Central memory CD8-positive, alpha-beta T cell (primary cell): ENCODE results near the gene PNLDC1.
"Not testable (repeated sequence)": the region's sequence is repeated elsewhere in the genome, so short reads cannot be mapped to it uniquely, and the experiment has no call there.

Experiments
- ATAC-seq: fragments of 150-1000 bp; cut with Tn5 transposase; replicated peaks from 2 replicates; pipeline ENCODE4 v1.10.0; 2022; ENCODE audit warnings: mild to moderate bottlenecking, moderate FRiP score, moderate number of reproducible peaks; ENCODE audit not compliant: poor library complexity, severe bottlenecking; ENCODE audit errors: extremely low read depth
- DNase-seq, 2 donors: peaks; one replicate each; pipeline ENCODE4 v3.0.0; 2021; ENCODE audit warnings: low spot score in 2 of 2
- H3K27ac Mint-ChIP-seq: one replicate; pipeline ENCODE4 v1.8.0; 2022; ENCODE audit warnings: low read depth, mild to moderate bottlenecking, moderate library complexity, mixed read lengths
- H3K27me3 Mint-ChIP-seq: one replicate; pipeline ENCODE4 v1.8.0; 2022; ENCODE audit warnings: mixed read lengths
- H3K36me3 Mint-ChIP-seq: one replicate; pipeline ENCODE4 v1.8.0; 2022; ENCODE audit warnings: mild to moderate bottlenecking, moderate library complexity, mixed read lengths; ENCODE audit not compliant: insufficient read depth
- H3K4me1 Mint-ChIP-seq: one replicate; pipeline ENCODE4 v1.8.0; 2022; ENCODE audit warnings: mixed read lengths
- H3K4me3 Mint-ChIP-seq: one replicate; pipeline ENCODE4 v1.8.0; 2022; ENCODE audit warnings: mild to moderate bottlenecking, moderate library complexity, mixed read lengths
- H3K9me3 Mint-ChIP-seq: one replicate; pipeline ENCODE4 v1.8.0; 2022; ENCODE audit warnings: mixed read lengths

The PNLDC1 gene

GRCh38 chr6:159790149-159790955, 9.7 kb upstream of the PNLDC1 start, which contains the start of gene MRPL18:
MRPL18 (plus strand) TSS chr6:159790467; CDS start chr6:159790588, 121 bp downstream.
- peaks cover 64% of the 10 kb centered on the region for H3K36me3 Mint-ChIP-seq

DNA sequence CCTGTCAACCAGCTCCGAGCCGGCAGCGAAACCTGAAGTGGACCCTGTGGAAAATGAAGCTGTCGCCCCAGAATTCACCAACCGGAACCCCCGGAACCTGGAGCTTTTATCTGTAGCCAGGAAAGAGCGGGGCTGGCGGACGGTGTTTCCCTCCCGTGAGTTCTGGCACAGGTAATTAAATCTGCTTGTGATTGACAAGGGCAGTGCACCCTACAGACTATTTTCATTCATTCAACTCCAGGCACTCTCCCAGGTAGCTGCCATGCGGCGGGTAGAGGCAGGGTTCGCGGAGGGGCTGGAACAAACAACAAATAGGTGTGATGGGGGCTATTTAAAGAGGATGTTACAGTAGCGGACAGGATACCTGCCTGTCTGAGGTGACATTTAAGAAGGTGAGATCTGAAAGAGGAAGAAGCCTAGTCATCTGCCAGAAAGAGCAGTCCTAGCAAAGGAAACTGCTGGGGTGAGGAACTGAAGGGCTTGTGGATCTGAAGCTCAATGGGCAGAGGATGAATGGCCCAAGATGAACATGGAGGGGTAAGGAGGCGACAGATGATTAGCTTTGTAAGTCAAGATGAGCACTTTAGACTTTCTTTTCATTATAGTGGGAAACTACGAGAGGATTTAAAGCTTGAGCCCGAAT, 9.0 kb upstream of the PNLDC1 start:
- Mint-ChIP-seq H3K9me3 (no peaks in the 10 kb centered on the region), H3K27ac (peak overlapping the region; percentile 94), H3K4me1 (peaks cover 57% of the 10 kb centered on the region), H3K36me3 (peaks cover 61% of the 10 kb centered on the region), H3K4me3 (peak overlapping the region; percentile 95), H3K27me3 (no peaks in the 10 kb centered on the region)
- DNase-seq (no peak), ATAC-seq (no peak)

More at GRCh38 chr6:159790149-159790955, 9.7 kb upstream of the PNLDC1 start, which contains the start of gene MRPL18:
- Mint-ChIP-seq H3K27me3 (no peaks in the 10 kb centered on the region), H3K9me3 (no peaks in the 10 kb centered on the region), H3K27ac (peak within 1 kb of the TSS; percentile 94), H3K4me1 (peaks cover 56% of the 10 kb centered on the region), H3K4me3 (peak within 1 kb of the TSS; percentile 95)
- ATAC-seq (peak; percentile 89), DNase-seq (peak; percentile 65 to 74)

DNA sequence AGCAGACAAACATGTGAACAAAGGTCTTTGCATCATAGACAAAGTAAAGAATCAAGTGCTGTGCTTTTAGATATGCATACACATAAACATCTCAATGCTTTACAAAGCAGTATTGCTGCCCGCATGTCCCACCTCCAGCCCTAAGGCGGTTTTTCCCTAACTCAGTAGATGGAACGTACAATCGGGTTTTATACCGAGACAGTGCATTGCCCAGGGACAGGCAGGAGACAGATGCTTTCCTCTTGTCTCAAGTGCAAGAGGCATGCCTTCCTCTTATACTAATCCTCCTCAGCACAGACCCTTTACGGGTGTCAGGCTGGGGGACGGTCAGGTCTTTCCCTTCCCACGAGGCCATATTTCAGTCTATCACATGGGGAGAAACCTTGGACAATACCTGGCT, 5.1 kb upstream of the PNLDC1 start:
- H3K27me3 Mint-ChIP-seq, H3K4me3 Mint-ChIP-seq, ATAC-seq, H3K27ac Mint-ChIP-seq, H3K9me3 Mint-ChIP-seq, DNase-seq: not testable (repeated sequence)
- Mint-ChIP-seq H3K36me3 (peaks cover 62% of the 10 kb centered on the region), H3K4me1 (peaks cover 44% of the 10 kb centered on the region)

- no peak for ATAC-seq
- Mint-ChIP-seq H3K9me3 (no peaks in the 10 kb centered on the region), H3K4me1 (peaks cover 23% of the 10 kb centered on the region), H3K27me3 (no peaks in the 10 kb centered on the region), H3K36me3 (peaks cover 45% of the 10 kb centered on the region), H3K4me3 (no peak overlapping the region), H3K27ac (no peak overlapping the region)
- DNase-seq: no peak
Observed at GRCh38 chr6:159797554-159797953, 2.5 kb upstream of the PNLDC1 start.

- Mint-ChIP-seq H3K36me3 (peaks cover 25% of the 10 kb centered on the region), H3K4me3 (no peak overlapping the region), H3K9me3 (no peaks in the 10 kb centered on the region), H3K4me1 (peaks cover 5% of the 10 kb centered on the region), H3K27ac (no peak overlapping the region), H3K27me3 (no peaks in the 10 kb centered on the region)
- no peak for ATAC-seq
- DNase-seq: no peak
Observed at GRCh38 chr6:159801935-159802334, 1.9 kb downstream of the PNLDC1 start.

- ATAC-seq (no peak), DNase-seq (no peak)
- no peaks in the 10 kb centered on the region for H3K9me3 Mint-ChIP-seq
- H3K36me3 Mint-ChIP-seq: peaks cover 2% of the 10 kb centered on the region
- no peak overlapping the region for H3K27ac Mint-ChIP-seq
- no peaks in the 10 kb centered on the region for H3K27me3 Mint-ChIP-seq
- H3K4me1 Mint-ChIP-seq: peaks cover 2% of the 10 kb centered on the region
- no peak overlapping the region for H3K4me3 Mint-ChIP-seq
Observed at GRCh38 chr6:159804504-159804903, 4.4 kb downstream of the PNLDC1 start.

- Mint-ChIP-seq H3K27me3 (no peaks in the 10 kb centered on the region), H3K4me1 (no peaks in the 10 kb centered on the region), H3K9me3 (no peaks in the 10 kb centered on the region), H3K27ac (no peak overlapping the region), H3K4me3 (no peak overlapping the region), H3K36me3 (no peaks in the 10 kb centered on the region)
- no peak for DNase-seq
- ATAC-seq: no peak
Observed at GRCh38 chr6:159805440-159806020, 5.5 kb downstream of the PNLDC1 start.

DNA sequence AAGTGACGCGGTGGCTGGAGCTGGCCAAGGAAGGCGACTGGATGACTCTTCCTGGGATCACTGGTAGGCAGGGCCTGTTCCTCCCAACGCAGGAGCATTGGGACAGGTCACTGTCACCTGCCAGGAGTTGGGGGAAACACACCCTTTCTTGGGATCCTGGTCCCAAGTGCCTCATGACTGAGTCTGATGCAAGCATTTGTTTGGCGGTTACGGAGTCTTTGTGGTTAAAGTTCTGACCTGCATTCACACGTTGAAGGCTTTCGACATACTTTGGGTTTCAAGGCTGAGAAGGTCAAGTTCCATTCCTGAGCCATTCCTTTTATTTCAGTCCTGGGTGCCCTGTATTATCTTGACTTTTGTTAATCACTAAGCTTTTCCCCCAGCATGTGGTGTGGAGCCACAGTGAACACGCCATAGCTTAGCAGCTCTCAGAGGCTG, 6.0 kb downstream of the PNLDC1 start:
- Mint-ChIP-seq H3K27ac (no peak overlapping the region), H3K27me3 (no peaks in the 10 kb centered on the region), H3K4me1 (no peaks in the 10 kb centered on the region), H3K36me3 (no peaks in the 10 kb centered on the region), H3K4me3 (no peak overlapping the region), H3K9me3 (no peaks in the 10 kb centered on the region)
- ATAC-seq (no peak), DNase-seq (no peak)

DNA sequence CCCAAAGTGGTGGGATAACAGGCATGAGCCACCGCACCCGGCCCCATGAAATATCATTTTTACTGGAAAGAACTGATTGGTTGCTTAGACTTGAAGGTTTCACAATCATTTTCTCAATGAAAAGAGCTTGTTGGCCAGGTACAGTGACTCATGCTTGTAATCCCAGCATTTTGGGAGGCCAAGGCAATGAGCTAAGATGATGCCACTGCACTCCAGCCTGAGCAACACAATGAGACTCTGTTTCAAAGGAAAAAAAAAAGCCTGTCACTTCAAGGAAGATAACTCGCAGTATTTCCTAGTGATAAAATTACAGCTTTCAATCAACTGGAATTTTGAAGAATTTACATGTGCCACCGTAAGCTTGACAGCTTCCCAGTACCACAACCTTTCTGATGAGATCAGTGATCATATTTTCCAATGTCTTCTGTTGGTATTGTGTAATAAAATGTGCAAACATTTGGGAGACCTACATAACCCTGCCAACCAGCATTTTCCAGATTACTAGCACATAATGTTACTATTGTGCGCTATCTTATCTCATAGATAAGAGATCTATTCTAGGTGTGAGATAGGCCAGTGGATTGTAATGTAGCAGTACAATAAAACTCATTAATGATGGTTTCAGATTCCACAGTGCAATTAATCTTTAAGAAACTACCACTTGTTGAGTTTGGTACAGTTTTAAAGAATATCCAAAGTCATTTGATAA, 7.2 kb downstream of the PNLDC1 start:
- ATAC-seq: no peak
- no peaks in the 10 kb centered on the region for H3K27me3 Mint-ChIP-seq

DNA sequence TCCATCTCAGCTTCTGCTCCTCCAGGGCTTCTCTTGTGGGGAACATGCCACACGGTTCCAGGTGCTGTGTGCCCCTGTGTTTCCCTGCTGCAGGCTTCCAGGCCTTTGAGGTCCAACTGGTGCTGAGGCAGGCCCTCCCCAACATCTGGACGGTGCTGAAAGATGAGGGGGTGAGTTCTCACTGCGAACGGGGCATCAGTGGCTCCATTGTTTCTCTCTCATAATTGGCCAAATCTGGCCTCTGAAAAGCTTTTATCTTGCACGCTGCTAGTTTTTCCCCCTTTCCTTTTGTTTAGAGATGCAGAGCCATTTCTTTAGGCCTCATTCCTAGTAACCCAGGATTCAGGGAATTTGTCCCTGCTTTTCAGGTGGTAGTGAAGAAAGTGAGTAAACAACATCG, 8.6 kb downstream of the PNLDC1 start:
- DNase-seq (no peak), ATAC-seq (no peak)
- no peaks in the 10 kb centered on the region for H3K9me3 Mint-ChIP-seq
- no peaks in the 10 kb centered on the region for H3K4me1 Mint-ChIP-seq
- no peak overlapping the region for H3K4me3 Mint-ChIP-seq
- no peaks in the 10 kb centered on the region for H3K27me3 Mint-ChIP-seq
- H3K27ac Mint-ChIP-seq: no peak overlapping the region
- no peaks in the 10 kb centered on the region for H3K36me3 Mint-ChIP-seq

More for the DNA sequence above, 7.2 kb downstream of the PNLDC1 start:
- Mint-ChIP-seq H3K9me3 (no peaks in the 10 kb centered on the region), H3K27ac (no peak overlapping the region), H3K36me3 (no peaks in the 10 kb centered on the region), H3K4me1 (no peaks in the 10 kb centered on the region), H3K4me3 (no peak overlapping the region)
- DNase-seq: no peak

DNA sequence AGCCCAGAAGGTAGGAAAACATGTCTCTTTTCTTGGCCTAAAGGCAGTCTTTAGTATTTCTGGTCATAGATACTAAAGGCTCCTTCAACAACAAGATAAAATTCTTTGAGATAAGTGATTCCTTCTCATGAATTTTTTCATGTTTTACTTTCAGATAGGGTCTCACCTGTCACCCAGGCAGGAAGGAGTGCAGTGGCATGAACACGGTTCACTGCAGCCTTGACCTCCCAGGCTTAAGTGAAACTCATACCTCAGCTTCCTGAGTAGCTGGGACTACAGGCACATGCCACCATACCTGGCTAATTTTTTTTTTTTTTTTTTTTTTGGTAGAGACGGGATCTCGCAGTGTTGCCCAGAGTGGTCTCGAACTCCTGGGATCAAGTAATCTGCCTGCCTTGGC, 9.1 kb downstream of the PNLDC1 start:
- DNase-seq: no peak
- Mint-ChIP-seq H3K36me3 (no peaks in the 10 kb centered on the region), H3K4me3 (no peak overlapping the region), H3K27ac (no peak overlapping the region), H3K9me3 (no peaks in the 10 kb centered on the region), H3K27me3 (no peaks in the 10 kb centered on the region), H3K4me1 (no peaks in the 10 kb centered on the region)
- ATAC-seq: no peak

DNA sequence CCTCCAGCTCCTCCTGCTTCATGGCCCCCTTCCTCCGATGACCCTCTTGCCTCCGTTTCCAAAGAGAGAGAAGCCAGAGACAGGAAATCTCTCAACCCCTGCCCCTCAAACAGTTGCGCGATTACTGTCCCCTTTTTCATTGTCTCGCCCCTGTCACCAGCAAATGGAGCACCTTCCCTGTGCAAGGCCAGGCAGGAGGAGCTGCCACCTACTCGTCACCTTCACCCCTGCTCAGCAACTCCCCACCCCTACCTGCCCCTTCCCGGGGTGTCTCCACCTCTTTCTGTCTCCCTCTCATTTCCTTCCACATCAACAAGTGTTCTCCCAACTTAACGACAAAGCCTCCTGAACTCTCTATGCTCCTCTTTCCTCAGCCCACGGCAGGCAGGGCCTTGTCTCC, 13.7 kb downstream of the PNLDC1 start:
- no peak for DNase-seq
- Mint-ChIP-seq H3K27ac (no peak overlapping the region), H3K9me3 (no peaks in the 10 kb centered on the region), H3K36me3 (no peaks in the 10 kb centered on the region), H3K4me3 (no peak overlapping the region), H3K4me1 (no peaks in the 10 kb centered on the region), H3K27me3 (no peaks in the 10 kb centered on the region)
- no peak for ATAC-seq
